Measurements from ENCODE around the gene RPS2. TPM values are rescaled to one million over a fixed set of nuclear protein-coding genes. Genes with fewer than 3 reads are reported as not detected.
"Not testable (repeated sequence)": the region's sequence is repeated elsewhere in the genome, so short reads cannot be mapped to it uniquely, and the experiment has no call there.

Gene RPS2
- total and polyA plus RNA-seq, 10 donors = 1,930 to 6,006 (median 2,352) TPM

DNA sequence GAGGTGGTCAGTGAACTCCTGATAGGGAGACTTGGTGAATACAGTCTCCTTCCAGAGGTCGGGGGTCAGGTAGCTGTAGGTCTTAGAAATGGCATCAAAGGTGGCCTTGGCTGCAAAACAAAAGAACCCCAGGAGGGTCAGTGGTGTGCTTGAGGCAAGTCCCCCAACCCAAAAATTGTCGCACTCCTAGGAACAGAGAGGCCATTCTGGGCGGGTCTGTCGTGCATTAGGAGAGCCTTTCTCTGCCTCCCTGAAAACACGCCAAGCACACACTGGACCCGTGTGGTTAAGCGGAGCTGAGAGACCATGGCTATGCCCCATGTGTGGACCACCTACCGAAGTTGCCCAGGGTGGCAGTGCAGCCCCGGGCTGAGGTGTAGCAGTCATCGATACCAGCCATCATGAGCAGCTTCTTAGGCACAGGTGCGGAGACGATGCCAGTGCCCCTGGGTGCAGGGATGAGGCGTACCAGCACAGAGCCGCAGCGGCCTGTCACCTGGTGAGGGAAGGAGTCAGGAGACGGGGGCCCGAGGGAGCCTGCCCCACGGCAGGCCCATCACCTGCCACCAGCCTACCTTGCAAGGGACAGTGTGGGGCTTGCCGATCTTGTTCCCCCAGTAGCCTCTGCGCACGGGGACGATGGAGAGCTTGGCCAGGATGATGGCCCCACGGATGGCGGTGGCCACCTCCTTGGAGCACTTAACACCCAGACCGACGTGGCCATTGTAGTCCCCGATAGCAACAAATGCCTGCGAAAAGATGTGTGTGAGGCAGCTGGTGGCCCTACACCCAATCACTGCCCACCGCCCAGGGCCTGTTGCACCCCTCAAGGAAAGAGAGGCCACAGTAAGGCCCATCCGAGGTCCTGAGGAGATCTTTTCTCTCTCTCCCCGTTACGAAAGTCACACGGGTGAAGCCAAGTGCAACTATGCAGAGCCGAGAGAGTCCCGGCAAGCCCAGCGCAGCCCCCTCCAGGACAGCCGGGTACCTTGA is 2.2 kb downstream of the RPS2 start:
- Histone ChIP-seq H3K27ac (peak overlapping the region in 4 of 8 donors; percentile 98 to 99 (median 99)), H3K4me1 (peaks cover 28 to 79% (median 67%) of the 10 kb centered on the region in 6 donors), H3K36me3 (peaks cover 0 to 40% (median 26%) of the 10 kb centered on the region in 6 donors), H3K4me3 (peak overlapping the region in 4 of 8 donors; percentile 74 to 94 (median 89))
- intact Hi-C loops (cut with DNase I; ENCODE audit: low total_unique reads); DNase-seq; H3K27me3 ChIP-seq (replicated peaks in 1 of 7); H3K9me3 ChIP-seq: not testable (repeated sequence)
- peak in 2 of 3 donors; percentile 47 to 75 for TF ChIP-seq POLR2AphosphoS5 (IDR thresholded peaks at IDR 0.05)
- 72 to 87% (median 82%) methylated on average over 17 to 37 of the region's 37 CpGs for WGBS, 5 donors

DNA sequence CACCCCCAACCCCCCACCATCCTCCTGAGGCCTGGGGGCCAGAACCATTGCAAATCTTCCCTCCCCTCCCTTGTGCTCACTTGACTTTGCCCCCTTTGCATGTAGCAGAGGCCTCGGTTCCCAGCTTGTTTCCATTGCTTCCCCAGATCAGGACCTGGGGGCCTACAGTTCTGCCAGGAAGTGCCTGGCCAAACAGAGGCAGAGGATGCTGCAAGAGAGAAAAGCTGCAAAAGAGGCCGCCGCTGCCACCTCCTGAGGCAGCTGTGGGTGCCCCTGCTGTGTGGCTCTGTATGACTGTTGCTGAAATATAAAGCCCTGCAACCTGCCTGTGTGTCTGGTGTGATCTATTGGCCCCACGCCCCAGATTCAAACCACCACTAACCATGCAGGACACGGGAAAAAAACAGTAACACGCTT is 3.0 kb downstream of the RPS2 start:
- peak; percentile 72 for DNase-seq
- Histone ChIP-seq H3K27ac (peak overlapping the region in 4 of 8 donors; percentile 88 to 99 (median 96)), H3K27me3 (replicated peaks in 1 of 7) (no peaks in the 10 kb centered on the region), H3K9me3 (no peaks in the 10 kb centered on the region), H3K4me3 (peak overlapping the region in 1 of 8 donors; percentile 94), H3K36me3 (peaks cover 0 to 38% (median 26%) of the 10 kb centered on the region in 6 donors), H3K4me1 (peaks cover 28 to 77% (median 67%) of the 10 kb centered on the region in 6 donors)
- intact Hi-C loops (cut with DNase I; ENCODE audit: low total_unique reads) = no loop called here
- no peak for TF ChIP-seq POLR2A (IDR thresholded peaks at IDR 0.05)
- TF ChIP-seq, protein P1, sequence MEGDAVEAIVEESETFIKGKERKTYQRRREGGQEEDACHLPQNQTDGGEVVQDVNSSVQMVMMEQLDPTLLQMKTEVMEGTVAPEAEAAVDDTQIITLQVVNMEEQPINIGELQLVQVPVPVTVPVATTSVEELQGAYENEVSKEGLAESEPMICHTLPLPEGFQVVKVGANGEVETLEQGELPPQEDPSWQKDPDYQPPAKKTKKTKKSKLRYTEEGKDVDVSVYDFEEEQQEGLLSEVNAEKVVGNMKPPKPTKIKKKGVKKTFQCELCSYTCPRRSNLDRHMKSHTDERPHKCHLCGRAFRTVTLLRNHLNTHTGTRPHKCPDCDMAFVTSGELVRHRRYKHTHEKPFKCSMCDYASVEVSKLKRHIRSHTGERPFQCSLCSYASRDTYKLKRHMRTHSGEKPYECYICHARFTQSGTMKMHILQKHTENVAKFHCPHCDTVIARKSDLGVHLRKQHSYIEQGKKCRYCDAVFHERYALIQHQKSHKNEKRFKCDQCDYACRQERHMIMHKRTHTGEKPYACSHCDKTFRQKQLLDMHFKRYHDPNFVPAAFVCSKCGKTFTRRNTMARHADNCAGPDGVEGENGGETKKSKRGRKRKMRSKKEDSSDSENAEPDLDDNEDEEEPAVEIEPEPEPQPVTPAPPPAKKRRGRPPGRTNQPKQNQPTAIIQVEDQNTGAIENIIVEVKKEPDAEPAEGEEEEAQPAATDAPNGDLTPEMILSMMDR (IDR thresholded peaks at IDR 0.05 in 8 of 11, conservative IDR thresholded peaks at IDR 0.05 in 3 of 11) = no peak
- TF ChIP-seq POLR2AphosphoS5 (IDR thresholded peaks at IDR 0.05) = no peak
- 45 to 66% (median 56%) methylated on average over 4 to 6 of the region's 6 CpGs for WGBS, 5 donors

DNA sequence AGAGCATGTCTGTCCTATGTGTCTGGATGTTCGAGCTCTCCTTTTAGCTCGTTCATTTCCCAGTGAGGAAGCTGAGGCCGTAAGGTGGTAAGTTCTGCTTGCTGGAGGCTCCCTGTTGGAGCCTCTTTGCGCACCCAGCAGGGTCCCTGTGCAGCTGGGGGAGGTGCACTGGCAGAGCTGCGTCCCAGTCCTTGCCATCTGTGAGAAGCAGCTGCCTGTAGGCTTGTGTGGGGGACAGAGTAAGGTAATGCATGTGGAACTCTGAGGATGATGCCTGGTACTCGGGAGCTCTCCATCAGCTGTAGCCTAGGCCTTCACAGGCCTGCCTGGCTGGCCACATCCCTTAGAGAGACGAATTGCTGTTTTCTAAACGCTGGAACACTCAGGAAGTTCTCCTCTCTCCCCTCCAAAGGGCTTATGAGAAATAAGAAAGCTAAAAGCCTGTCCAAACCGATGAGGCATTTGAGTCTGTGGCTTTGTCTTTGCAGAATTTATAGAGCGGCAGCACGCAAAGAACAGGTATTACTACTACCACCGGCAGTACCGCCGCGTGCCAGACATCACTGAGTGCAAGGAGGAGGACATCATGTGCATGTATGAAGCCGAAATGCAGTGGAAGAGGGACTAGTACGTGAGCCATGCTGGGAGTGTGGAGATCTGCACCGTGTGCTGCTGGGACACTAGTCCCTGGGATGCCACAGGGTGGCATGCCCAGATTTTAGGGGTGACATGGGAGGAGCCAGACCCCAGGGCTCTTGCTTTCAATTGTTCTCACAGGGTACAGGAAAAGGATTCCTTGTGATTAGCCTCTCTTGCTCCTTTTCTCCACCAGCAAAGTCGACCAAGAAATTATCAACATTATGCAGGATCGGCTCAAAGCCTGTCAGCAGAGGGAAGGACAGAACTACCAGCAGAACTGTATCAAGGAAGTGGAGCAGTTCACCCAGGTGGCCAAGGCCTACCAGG is 3.7 kb downstream of the RPS2 start:
- Histone ChIP-seq H3K9me3 (no peaks in the 10 kb centered on the region), H3K27me3 (replicated peaks in 1 of 7) (no peaks in the 10 kb centered on the region), H3K4me3 (peak overlapping the region in 7 of 8 donors; percentile 66 to 95 (median 79)), H3K36me3 (peaks cover 0 to 33% (median 26%) of the 10 kb centered on the region in 6 donors), H3K4me1 (peaks cover 25 to 70% (median 62%) of the 10 kb centered on the region in 6 donors), H3K27ac (peak overlapping the region in 6 of 8 donors; percentile 34 to 99 (median 90))
- TF ChIP-seq POLR2AphosphoS5 (IDR thresholded peaks at IDR 0.05) = peak; percentile 50 to 72 (median 69)
- TF ChIP-seq, protein P1 (IDR thresholded peaks at IDR 0.05 in 8 of 11, conservative IDR thresholded peaks at IDR 0.05 in 3 of 11) = no peak
- TF ChIP-seq POLR2A (IDR thresholded peaks at IDR 0.05) = no peak
- intact Hi-C loops (cut with DNase I; ENCODE audit: low total_unique reads) = no loop called here
- peak; percentile 76 for DNase-seq
- WGBS, 5 donors = 42 to 53% (median 46%) methylated on average over 17 to 20 of the region's 20 CpGs
